C4-2B (cell line): ENCODE measurements around the gene SPN.
"Not testable (repeated sequence)": the region's sequence is repeated elsewhere in the genome, so short reads cannot be mapped to it uniquely, and the experiment has no call there.

Experiments
- H3K27ac ChIP-seq: fragments of 450-650 bp; 2 replicates; pipeline ENCODE4 v1.5.1; 2017
- CTCF ChIP-seq: fragments of 450-650 bp; conservative IDR thresholded peaks from 2 replicates; pipeline ENCODE4 v1.5.1; 2017; ENCODE audit warnings: mild to moderate bottlenecking
- ZFX ChIP-seq: fragments of 450-650 bp; IDR thresholded peaks from 2 replicates; pipeline ENCODE4 v1.6.1; 2017

Gene SPN

GRCh38 chr16:29687755-29688154 lies 24.7 kb downstream of the SPN start:
- H3K27ac ChIP-seq, result no peak overlapping the region
- TF ChIP-seq ZFX (no peak), CTCF (no peak)

GRCh38 chr16:29688172-29688571 lies 25.1 kb downstream of the SPN start:
- no peak overlapping the region for H3K27ac ChIP-seq
- TF ChIP-seq CTCF, result no peak
- no peak for TF ChIP-seq ZFX

GRCh38 chr16:29689490-29690351 lies 26.7 kb downstream of the SPN start:
- H3K27ac ChIP-seq, result not testable (repeated sequence)

GRCh38 chr16:29692606-29693005 lies 29.6 kb downstream of the SPN start:
- H3K27ac ChIP-seq, result not testable (repeated sequence)

GRCh38 chr16:29694384-29695195 lies 31.5 kb downstream of the SPN start:
- TF ChIP-seq CTCF (no peak), ZFX (no peak)

GRCh38 chr16:29695675-29696074 lies 32.6 kb downstream of the SPN start:
- H3K27ac ChIP-seq, result not testable (repeated sequence)

More at GRCh38 chr16:29694384-29695195, 31.5 kb downstream of the SPN start:
- H3K27ac ChIP-seq, result no peak overlapping the region

GRCh38 chr16:29696881-29697331 lies 33.9 kb downstream of the SPN start:
- H3K27ac ChIP-seq, result no peak overlapping the region
- TF ChIP-seq CTCF, result no peak
- no peak for TF ChIP-seq ZFX

- H3K27ac ChIP-seq, result no peak overlapping the region
Measured at GRCh38 chr16:29697391-29697790, 34.3 kb downstream of the SPN start.

More at GRCh38 chr16:29697391-29697790, 34.3 kb downstream of the SPN start:
- no peak for TF ChIP-seq ZFX
- TF ChIP-seq CTCF, result no peak
